Cardiac muscle cell (in vitro differentiated cells and primary cell): ENCODE results near the gene LEPROT. TPM values are rescaled to one million over a fixed set of nuclear protein-coding genes. Genes with fewer than 3 reads are reported as not detected.

Experiments used
- DNase-seq, 2 donors: peaks; one replicate each; pipeline versions ENCODE4 v3.0.0 to v3.0.0-alpha.2; 2010 to 2017; ENCODE audit warnings: low read depth in 1 of 2, low spot score in 1 of 2
- H3K27ac ChIP-seq: fragments of 200-600 bp; sonication (generic); 2 replicates; pipeline ENCODE4 v1.5.1; 2016
- H3K27me3 ChIP-seq: fragments of 200-600 bp; sonication (generic); 2 replicates; pipeline ENCODE4 v1.6.0; 2016; ENCODE audit warnings: control low read depth
- H3K36me3 ChIP-seq: fragments of 200-600 bp; sonication (generic); 2 replicates; pipeline ENCODE4 v1.5.1; 2016; ENCODE audit warnings: control low read depth
- H3K4me1 ChIP-seq: fragments of 200-600 bp; sonication (generic); 2 replicates; pipeline ENCODE4 v1.8.1; 2017; ENCODE audit warnings: low read depth, mild to moderate bottlenecking, mixed run types
- H3K4me3 ChIP-seq: fragments of 200-600 bp; sonication (generic); 2 replicates; pipeline ENCODE4 v1.5.1; 2016; ENCODE audit warnings: mild to moderate bottlenecking
- H3K9me3 ChIP-seq: fragments of 200-600 bp; sonication (generic); 2 replicates; pipeline ENCODE4 v1.5.1; 2017; ENCODE audit warnings: low read depth, mild to moderate bottlenecking, control low read depth
- CTCF ChIP-seq: IDR thresholded peaks from 2 replicates; pipeline ENCODE4 v1.5.1; 2012; ENCODE audit warnings: low read depth, mild to moderate bottlenecking, low read length
- polyA plus RNA-seq: library from polyadenylated mRNA; unstranded; fragments of >200 nt; fragmentation: Nextera tagmentation; extraction: Ambion mirVana; gene quantifications from 2 replicates; pipeline ENCODE4 v1.2.1, GENCODE V29; 2016
- total RNA-seq: library from RNA; depleted of rRNA; stranded (reverse); fragments of >200 nt; gene quantifications from 2 replicates; pipeline ENCODE4 v1.2.3, GENCODE V29; 2016

Gene LEPROT
- total and polyA plus RNA-seq, 2 experiments from 2014 or later = 43.3 to 57.7 TPM

GRCh38 chr1:65478379-65479026 is 58.0 kb downstream of the LEPROT start:
- no peaks in the 10 kb centered on the region for H3K9me3 ChIP-seq
- no peak overlapping the region for H3K27ac ChIP-seq
- no peaks in the 10 kb centered on the region for H3K27me3 ChIP-seq
- no peak for TF ChIP-seq CTCF
- no peaks in the 10 kb centered on the region for H3K36me3 ChIP-seq
- H3K4me3 ChIP-seq = no peak overlapping the region
- peak in 1 of 2 donors; percentile 28 for DNase-seq
- no peaks in the 10 kb centered on the region for H3K4me1 ChIP-seq

GRCh38 chr1:65479554-65480204 is 59.2 kb downstream of the LEPROT start:
- no peaks in the 10 kb centered on the region for H3K27me3 ChIP-seq
- H3K36me3 ChIP-seq = no peaks in the 10 kb centered on the region
- no peaks in the 10 kb centered on the region for H3K4me1 ChIP-seq
- H3K9me3 ChIP-seq = no peaks in the 10 kb centered on the region
- H3K4me3 ChIP-seq = no peak overlapping the region
- no peak overlapping the region for H3K27ac ChIP-seq
- no peak for DNase-seq
- no peak for TF ChIP-seq CTCF

GRCh38 chr1:65480684-65481405 is 60.4 kb downstream of the LEPROT start:
- no peak overlapping the region for H3K4me3 ChIP-seq
- no peaks in the 10 kb centered on the region for H3K4me1 ChIP-seq
- H3K27ac ChIP-seq = no peak overlapping the region

GRCh38 chr1:65483993-65484754 is 63.7 kb downstream of the LEPROT start:
- DNase-seq = no peak
- H3K27me3 ChIP-seq = no peaks in the 10 kb centered on the region
- no peak for TF ChIP-seq CTCF
- H3K9me3 ChIP-seq = no peaks in the 10 kb centered on the region
- no peaks in the 10 kb centered on the region for H3K36me3 ChIP-seq
- no peak overlapping the region for H3K4me3 ChIP-seq
- no peak overlapping the region for H3K27ac ChIP-seq
- no peaks in the 10 kb centered on the region for H3K4me1 ChIP-seq

More at GRCh38 chr1:65480684-65481405, 60.4 kb downstream of the LEPROT start:
- no peaks in the 10 kb centered on the region for H3K27me3 ChIP-seq
- no peaks in the 10 kb centered on the region for H3K36me3 ChIP-seq
- TF ChIP-seq CTCF = no peak
- DNase-seq = no peak
- no peaks in the 10 kb centered on the region for H3K9me3 ChIP-seq

Other genes with a start within 250 kb of the LEPROT start
- gene DNAJC6, start 111.1 kb upstream of the LEPROT start, total RNA-seq = 39.7 and 54.5 TPM in 2 replicates
- gene DNAJC6, start 111.1 kb upstream of the LEPROT start, polyA plus RNA-seq = 26.0 and 48.1 TPM in 2 replicates
- gene LEPR, start within 50 bp of the LEPROT start, total RNA-seq = 4.3 and 10.2 TPM in 2 replicates
- 5.5 and 13.6 TPM in 2 replicates for gene LEPR, start within 50 bp of the LEPROT start, polyA plus RNA-seq